H1 (cell line): ENCODE measurements around the gene TC2N.

Experiments used
- CTCF ChIP-seq, 3 experiments: IDR thresholded peaks; 1 replicate in 2 of 3; 2 replicates in 1 of 3; pipeline versions ENCODE4 v1.5.1 to v1.6.1; 2011; ENCODE audit warnings: low read length in 3 of 3, mild to moderate bottlenecking in 3 of 3, inconsistent platforms in 2 of 3, low read depth in 1 of 3, moderate library complexity in 1 of 3; ENCODE audit not compliant: insufficient read depth in 1 of 3; ENCODE audit errors: control extremely low read depth in 1 of 3
- EP300 ChIP-seq, 2 experiments: IDR thresholded peaks; 1 replicate in 1 of 2; 2 replicates in 1 of 2; pipeline ENCODE4 v1.6.1; 2011 to 2012; ENCODE audit warnings: low read depth in 2 of 2, low read length in 2 of 2, mild to moderate bottlenecking in 2 of 2, borderline replicate concordance in 1 of 2, inconsistent platforms in 1 of 2, moderate library complexity in 1 of 2
- POLR2A ChIP-seq, 2 experiments: IDR thresholded peaks; 1 replicate in 1 of 2; 2 replicates in 1 of 2; pipeline ENCODE4 v1.6.1; 2011; ENCODE audit warnings: low read depth in 2 of 2, low read length in 2 of 2, mild to moderate bottlenecking in 2 of 2; ENCODE audit errors: control extremely low read depth in 1 of 2
- POLR2AphosphoS5 ChIP-seq: IDR thresholded peaks from 2 replicates; pipeline ENCODE4 v1.6.1; 2011; ENCODE audit warnings: low read depth, low read length
- SP2 ChIP-seq: IDR thresholded peaks from 2 replicates; pipeline ENCODE4 v1.6.1; 2012; ENCODE audit warnings: mild to moderate bottlenecking, low read length, inconsistent platforms

GRCh38 chr14:91749868-91750267, 117.5 kb downstream of the TC2N start:
- TF ChIP-seq POLR2A (IDR thresholded peaks at IDR 0.05; ENCODE audit: control extremely low read depth in 1 of 2, low read depth in 2 of 2, low read length in 2 of 2) (no peak), CTCF (IDR thresholded peaks at IDR 0.05; ENCODE audit: control extremely low read depth in 1 of 3, insufficient read depth in 1 of 3, low read depth in 1 of 3, low read length in 3 of 3) (no peak), POLR2AphosphoS5 (no peak), EP300 (IDR thresholded peaks at IDR 0.05; ENCODE audit: borderline replicate concordance in 1 of 2, low read depth in 2 of 2, low read length in 2 of 2) (no peak), SP2 (no peak)
